DND-41 (cell line): Measurements from ENCODE around the gene COMP.

Experiments
- EZH2 ChIP-seq: IDR thresholded peaks from 3 replicates; pipeline ENCODE4 v1.6.1; 2012; ENCODE audit warnings: borderline replicate concordance, low read depth, mild to moderate bottlenecking, moderate library complexity, low read length, inconsistent platforms; ENCODE audit not compliant: severe bottlenecking
- TF ChIP-seq, protein P1 (sequence below): IDR thresholded peaks from 2 replicates; pipeline ENCODE4 v1.5.1; 2012; ENCODE audit warnings: borderline replicate concordance, low read length, moderate library complexity, mild to moderate bottlenecking; ENCODE audit not compliant: poor library complexity, severe bottlenecking; ENCODE audit errors: extremely low read depth

DNA sequence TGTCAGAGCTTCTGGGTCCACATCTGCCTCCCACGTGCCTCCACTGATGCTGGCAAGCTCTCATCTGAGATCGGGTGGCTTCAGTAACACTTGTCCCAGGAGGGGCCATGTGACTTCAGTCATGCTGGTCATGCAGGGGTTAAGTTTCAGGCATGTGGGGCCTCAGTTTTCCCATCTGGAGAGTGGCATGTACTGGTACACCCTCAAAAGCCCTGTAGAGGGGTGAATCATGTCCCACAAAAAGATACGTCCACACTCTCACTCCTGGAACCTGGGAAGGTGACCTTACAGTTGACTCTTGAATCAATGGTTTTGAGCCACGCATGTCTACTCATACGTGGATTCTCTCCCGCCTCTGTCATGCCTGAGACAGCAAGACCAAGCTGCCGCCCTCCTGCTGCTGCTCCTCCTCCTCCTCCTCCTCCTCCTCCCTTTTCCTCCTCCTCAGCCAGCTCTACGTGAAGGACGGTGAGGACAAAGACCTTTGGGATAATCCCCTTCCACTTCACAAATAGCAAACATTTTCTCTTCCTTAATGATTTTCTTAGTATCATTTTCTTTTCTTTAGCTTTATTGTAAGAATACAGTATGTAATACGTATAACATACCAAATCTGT lies 53.7 kb downstream of the COMP start:
- TF ChIP-seq, protein P1, sequence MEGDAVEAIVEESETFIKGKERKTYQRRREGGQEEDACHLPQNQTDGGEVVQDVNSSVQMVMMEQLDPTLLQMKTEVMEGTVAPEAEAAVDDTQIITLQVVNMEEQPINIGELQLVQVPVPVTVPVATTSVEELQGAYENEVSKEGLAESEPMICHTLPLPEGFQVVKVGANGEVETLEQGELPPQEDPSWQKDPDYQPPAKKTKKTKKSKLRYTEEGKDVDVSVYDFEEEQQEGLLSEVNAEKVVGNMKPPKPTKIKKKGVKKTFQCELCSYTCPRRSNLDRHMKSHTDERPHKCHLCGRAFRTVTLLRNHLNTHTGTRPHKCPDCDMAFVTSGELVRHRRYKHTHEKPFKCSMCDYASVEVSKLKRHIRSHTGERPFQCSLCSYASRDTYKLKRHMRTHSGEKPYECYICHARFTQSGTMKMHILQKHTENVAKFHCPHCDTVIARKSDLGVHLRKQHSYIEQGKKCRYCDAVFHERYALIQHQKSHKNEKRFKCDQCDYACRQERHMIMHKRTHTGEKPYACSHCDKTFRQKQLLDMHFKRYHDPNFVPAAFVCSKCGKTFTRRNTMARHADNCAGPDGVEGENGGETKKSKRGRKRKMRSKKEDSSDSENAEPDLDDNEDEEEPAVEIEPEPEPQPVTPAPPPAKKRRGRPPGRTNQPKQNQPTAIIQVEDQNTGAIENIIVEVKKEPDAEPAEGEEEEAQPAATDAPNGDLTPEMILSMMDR, result no peak
- no peak for TF ChIP-seq EZH2
